Retinal pigment epithelial cell (primary cell): Measurements from ENCODE around the gene CHCHD6.

Source experiments
- DNase-seq: peaks from one replicate; pipeline ENCODE4 v3.0.0-alpha.2; 2010; ENCODE audit warnings: low read depth
- H3K4me3 ChIP-seq: 2 replicates; pipeline ENCODE4 v1.5.1; 2011; ENCODE audit warnings: mild to moderate bottlenecking, low read length, control low read depth, moderate library complexity
- CTCF ChIP-seq: conservative IDR thresholded peaks from 2 replicates; pipeline ENCODE4 v1.5.1; 2011; ENCODE audit warnings: low read depth, low read length, control low read depth, inconsistent platforms

The CHCHD6 gene

DNA sequence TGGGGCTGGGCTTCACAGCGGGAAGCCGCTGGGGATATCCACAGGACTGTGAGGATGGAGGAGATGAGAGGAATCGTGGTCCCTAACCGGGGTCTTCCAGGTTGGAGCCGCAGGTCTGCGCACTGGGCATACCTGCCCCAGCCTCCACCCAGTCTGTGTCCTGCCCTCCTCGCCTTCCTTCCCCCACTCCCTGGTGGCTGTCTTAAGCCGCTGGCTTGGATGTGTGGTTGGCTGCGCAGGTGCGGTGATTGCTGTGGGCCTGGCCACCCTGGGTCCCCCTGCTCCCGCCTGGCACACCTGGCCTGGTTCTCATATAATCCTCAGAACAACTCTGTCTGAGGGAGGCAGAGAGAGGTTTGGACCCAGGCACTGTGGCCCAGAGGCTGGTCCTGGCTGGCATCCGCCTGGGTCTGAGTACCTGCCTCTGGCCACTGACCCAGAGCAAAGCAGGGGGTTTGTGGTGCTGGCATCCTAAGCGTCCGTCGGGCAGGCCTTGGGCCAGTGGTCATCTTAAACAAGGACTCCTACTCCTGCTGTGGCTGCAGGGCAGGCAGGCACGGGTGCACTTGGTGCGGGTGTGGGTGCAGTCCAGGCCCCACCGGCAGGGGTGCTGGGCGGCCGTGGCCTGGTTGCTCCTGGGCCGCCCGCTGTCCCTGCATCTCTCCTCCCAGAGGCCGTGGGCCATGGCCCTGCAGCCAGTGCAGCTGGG lies 297.6 kb downstream of the CHCHD6 start:
- no peak for TF ChIP-seq CTCF
- no peak overlapping the region for H3K4me3 ChIP-seq
- no peak for DNase-seq

GRCh38 chr3:127002195-127003174 lies 298.4 kb downstream of the CHCHD6 start:
- peak; percentile 70 for TF ChIP-seq CTCF
- DNase-seq, result peak; percentile 67
- no peak overlapping the region for H3K4me3 ChIP-seq

GRCh38 chr3:127003175-127003555 lies 299.1 kb downstream of the CHCHD6 start:
- H3K4me3 ChIP-seq, result no peak overlapping the region
- no peak for TF ChIP-seq CTCF
- no peak for DNase-seq

GRCh38 chr3:127003601-127004280 lies 299.7 kb downstream of the CHCHD6 start:
- no peak for DNase-seq
- TF ChIP-seq CTCF, result no peak
- no peak overlapping the region for H3K4me3 ChIP-seq

DNA sequence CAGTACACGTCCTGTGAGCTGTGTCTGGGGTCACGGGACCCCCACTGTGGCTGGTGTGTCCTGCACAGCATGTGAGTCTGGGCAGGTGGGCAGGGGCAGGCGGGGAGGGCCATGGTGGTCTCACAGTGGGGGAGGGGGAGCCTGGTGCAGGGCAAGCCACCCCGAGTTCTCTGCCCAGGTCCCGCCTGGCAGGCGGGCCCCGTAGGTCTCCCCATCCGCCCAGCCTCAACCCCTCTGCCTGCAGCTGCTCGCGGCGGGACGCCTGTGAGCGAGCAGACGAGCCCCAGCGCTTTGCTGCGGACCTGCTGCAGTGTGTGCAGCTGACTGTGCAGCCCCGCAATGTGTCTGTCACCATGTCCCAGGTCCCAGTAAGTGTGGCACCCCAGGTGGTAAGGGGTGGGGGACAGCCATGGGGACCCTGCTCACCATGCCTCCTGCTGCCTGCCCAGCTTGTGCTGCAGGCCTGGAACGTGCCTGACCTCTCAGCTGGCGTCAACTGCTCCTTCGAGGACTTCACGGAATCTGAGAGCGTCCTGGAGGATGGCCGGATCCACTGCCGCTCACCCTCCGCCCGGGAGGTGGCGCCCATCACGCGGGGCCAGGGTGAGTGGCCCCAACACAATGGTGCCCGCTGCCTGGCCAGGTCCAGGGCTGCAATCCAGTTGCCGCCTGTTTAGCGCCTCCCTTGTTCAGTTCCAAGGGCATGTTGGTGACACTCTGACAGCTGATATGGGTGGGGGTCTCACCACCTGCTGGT lies 300.8 kb downstream of the CHCHD6 start:
- DNase-seq, result no peak
- no peak overlapping the region for H3K4me3 ChIP-seq
- no peak for TF ChIP-seq CTCF

DNA sequence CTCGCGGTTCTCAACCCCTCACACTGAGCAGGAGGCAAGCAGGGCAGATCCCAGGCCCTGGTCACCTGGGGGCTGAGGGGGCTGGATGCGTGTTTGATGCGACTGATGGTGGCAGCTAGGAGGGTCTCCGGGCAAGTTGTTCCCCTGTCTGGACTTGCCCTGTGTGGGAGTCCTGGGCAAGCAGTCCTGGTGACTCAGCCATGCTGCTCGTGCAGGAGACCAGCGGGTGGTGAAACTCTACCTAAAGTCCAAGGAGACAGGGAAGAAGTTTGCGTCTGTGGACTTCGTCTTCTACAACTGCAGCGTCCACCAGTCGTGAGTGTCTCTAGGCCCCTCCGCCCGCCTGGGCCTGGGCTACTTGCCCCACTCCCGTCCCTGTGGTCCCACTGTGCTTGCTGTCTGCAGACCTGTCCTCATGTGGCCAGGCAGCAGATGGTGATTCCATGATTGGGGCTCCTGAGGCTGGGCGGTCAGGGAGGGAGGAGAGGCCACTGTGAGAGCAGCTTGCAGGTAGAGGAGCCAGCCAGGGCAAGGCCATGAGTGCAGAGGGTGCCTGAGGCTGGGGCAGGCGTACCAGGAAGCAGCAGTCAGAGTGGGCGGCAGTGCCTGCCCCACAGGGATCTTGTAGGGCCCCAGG lies 301.9 kb downstream of the CHCHD6 start:
- no peak overlapping the region for H3K4me3 ChIP-seq
- DNase-seq, result no peak
- TF ChIP-seq CTCF, result no peak
